ENCODE measurements around the gene MRPL28. TPM values are rescaled to one million over a fixed set of nuclear protein-coding genes. Genes with fewer than 3 reads are reported as not detected.

MRPL28 gene
- total RNA-seq, 1 experiment from 2014 or later, result 140 TPM

- Histone ChIP-seq H3K9me3 (ENCODE audit: control insufficient read depth, insufficient read depth, low read depth, low read length) (no peaks in the 10 kb centered on the region), H3K36me3 (ENCODE audit: control insufficient read depth, insufficient read depth, low read length) (peaks cover 5% of the 10 kb centered on the region; the same call in 1 of the 2 replicates), H3K27ac (ENCODE audit: low read length) (no peak overlapping the region), H3K4me3 (ENCODE audit: low read depth in 2 of 2, low read length in 2 of 2) (no peak overlapping the region), H3K27me3 (ENCODE audit: control insufficient read depth, insufficient read depth, low read length) (no peaks in the 10 kb centered on the region), H3K4me1 (ENCODE audit: control insufficient read depth, insufficient read depth, low read length) (peaks cover 4% of the 10 kb centered on the region; the same call in 1 of the 2 replicates)
- in situ Hi-C loops (cut with HindIII; ENCODE audit: low pct_unique_long_range_greater_than_20kb, low sequenced_read_pairs), result no loop called here
- TF ChIP-seq POLR2AphosphoS5 (IDR thresholded peaks at IDR 0.05; ENCODE audit: low read depth, low read length) (no peak), CTCF (IDR thresholded peaks at IDR 0.05) (no peak), REST (IDR thresholded peaks at IDR 0.05; ENCODE audit: insufficient read depth in 1 of 2, low read depth in 2 of 2, low read length in 1 of 2) (no peak), TCF7L2 (IDR thresholded peaks at IDR 0.05; ENCODE audit: low read depth, low read length) (no peak), SIN3A (IDR thresholded peaks at IDR 0.05; ENCODE audit: borderline replicate concordance, insufficient read depth, low read depth, low read length) (no peak)
- intact Hi-C loops (cut with micrococcal nuclease; ENCODE audit: unreplicated experiment), result no loop called here
- no peak for DNase-seq (ENCODE audit: low read depth, low spot score)
- POLR2A ChIA-PET, result no interaction called here
- CTCF ChIA-PET, result interaction anchor here (0.6 kb wide), 1 partner anchor 199 kb away, joined by 3 read pairs; no protein-coding TSS in a partner anchor
- no peak for ATAC-seq
- BruUV-seq (replicated peaks), result no TSS peak
Measured at GRCh38 chr16:346587-346986, 23.8 kb downstream of the MRPL28 start.

- BruUV-seq (replicated peaks), result no TSS peak
- Histone ChIP-seq H3K27ac (ENCODE audit: low read length) (no peak overlapping the region), H3K36me3 (ENCODE audit: control insufficient read depth, insufficient read depth, low read length) (peaks cover 5% of the 10 kb centered on the region; the same call in 1 of the 2 replicates), H3K27me3 (ENCODE audit: control insufficient read depth, insufficient read depth, low read length) (no peaks in the 10 kb centered on the region), H3K9me3 (ENCODE audit: control insufficient read depth, insufficient read depth, low read depth, low read length) (no peaks in the 10 kb centered on the region), H3K4me3 (ENCODE audit: low read depth in 2 of 2, low read length in 2 of 2) (no peak overlapping the region), H3K4me1 (ENCODE audit: control insufficient read depth, insufficient read depth, low read length) (peaks cover 4% of the 10 kb centered on the region; the same call in 1 of the 2 replicates)
- DNase-seq (ENCODE audit: low read depth, low spot score), result no peak
- no peak for ATAC-seq
- POLR2A ChIA-PET, result no interaction called here
- CTCF ChIA-PET, result interaction anchor here (0.6 to 0.7 kb wide), 2 partner anchors 58 to 73 kb away, joined by 6 read pairs; no protein-coding TSS in a partner anchor
- intact Hi-C loops (cut with micrococcal nuclease; ENCODE audit: unreplicated experiment) (no loop called here), in situ Hi-C loops (cut with HindIII; ENCODE audit: low pct_unique_long_range_greater_than_20kb, low sequenced_read_pairs) (no loop called here)
- no peak for TF ChIP-seq SIN3A (IDR thresholded peaks at IDR 0.05; ENCODE audit: borderline replicate concordance, insufficient read depth, low read depth, low read length)
- no peak for TF ChIP-seq CTCF (IDR thresholded peaks at IDR 0.05)
- no peak for TF ChIP-seq REST (IDR thresholded peaks at IDR 0.05; ENCODE audit: insufficient read depth in 1 of 2, low read depth in 2 of 2, low read length in 1 of 2)
- no peak for TF ChIP-seq POLR2AphosphoS5 (IDR thresholded peaks at IDR 0.05; ENCODE audit: low read depth, low read length)
- no peak for TF ChIP-seq TCF7L2 (IDR thresholded peaks at IDR 0.05; ENCODE audit: low read depth, low read length)
Measured at GRCh38 chr16:345772-346171, 24.6 kb downstream of the MRPL28 start.
